Activated CD4-positive, alpha-beta T cell treated with anti-CD3 and anti-CD28 coated beads for 4 hours (primary cell): ENCODE data around the gene BCAP31.
"Not testable (repeated sequence)": the region's sequence is repeated elsewhere in the genome, so short reads cannot be mapped to it uniquely, and the experiment has no call there.

Experiments
- DNase-seq, 2 donors: peaks; one replicate each; pipeline ENCODE4 v3.0.0-alpha.2; 2020

BCAP31 gene

GRCh38 chrX:153707406-153707805 is 16.8 kb downstream of the BCAP31 start:
- no peak for DNase-seq

GRCh38 chrX:153706799-153707198 is 17.4 kb downstream of the BCAP31 start:
- DNase-seq: no peak

DNA sequence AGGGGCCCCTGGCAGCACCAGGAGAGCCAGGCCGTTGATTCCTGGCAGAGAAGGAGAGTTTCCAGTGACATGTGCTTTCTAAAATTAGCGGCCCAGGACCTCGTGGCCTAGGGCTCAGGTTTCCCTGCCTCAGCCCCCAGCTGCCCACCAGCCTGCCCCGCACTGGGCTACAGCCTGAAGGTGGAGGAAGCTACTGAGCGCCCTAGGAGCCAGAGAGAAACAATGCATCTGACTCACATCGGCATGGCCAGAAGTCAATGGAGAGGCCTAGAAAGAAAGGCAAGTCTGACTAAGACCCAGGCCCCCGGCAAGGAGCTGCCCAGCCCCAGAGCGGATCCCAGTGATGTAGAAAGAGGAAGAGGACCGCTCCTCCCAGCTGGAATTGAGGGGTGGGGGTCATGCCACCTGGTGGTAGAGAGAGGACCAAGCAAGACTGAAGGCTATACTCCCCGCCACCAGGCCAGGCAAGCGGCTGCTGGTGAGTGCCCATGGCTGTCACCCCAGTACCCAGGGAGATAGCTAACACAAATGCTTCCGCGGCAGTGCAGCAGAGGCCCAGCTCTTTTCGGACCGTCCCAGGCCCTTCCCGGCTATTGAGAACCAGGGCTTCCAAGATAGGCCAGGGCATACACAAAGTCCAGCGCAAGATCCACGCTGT is 18.7 kb downstream of the BCAP31 start:
- DNase-seq: not testable (repeated sequence)

DNA sequence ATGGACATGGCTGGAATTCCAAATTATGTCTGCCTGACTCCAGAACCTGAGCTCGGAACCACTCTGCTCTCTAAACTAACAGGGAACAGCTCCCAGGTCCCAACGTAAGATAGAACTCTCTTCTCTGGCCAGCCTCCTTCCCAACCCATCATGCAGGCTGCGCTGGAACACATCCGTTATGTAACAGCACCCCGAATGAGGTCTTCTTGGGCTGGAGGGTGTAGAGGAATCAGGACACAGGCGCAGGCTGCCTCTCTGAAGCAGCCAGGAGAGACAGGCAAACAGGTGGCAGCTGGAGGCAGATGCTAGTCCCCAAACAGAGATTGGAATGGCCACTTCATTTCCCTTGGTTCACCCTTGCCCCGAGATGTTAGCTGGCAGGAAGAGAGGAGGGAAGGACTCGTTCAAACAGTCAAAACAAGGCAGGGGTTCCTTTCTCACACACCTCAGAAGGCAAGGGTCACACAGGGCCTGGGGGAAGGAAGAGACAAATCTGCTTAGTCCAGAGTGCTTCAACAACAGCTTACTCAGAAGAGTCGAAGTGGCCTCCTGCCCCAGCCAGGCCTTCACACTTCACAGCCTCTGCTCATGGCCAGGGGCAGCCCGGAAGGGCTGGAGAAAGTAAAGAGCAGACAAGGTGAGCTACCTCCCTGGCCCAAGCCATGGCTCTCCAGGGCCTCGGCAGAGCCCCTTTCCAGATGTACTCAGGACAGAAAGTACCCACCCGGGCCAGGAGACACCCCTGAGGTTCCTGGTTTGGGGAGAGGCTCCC is 19.4 kb downstream of the BCAP31 start:
- not testable (repeated sequence) for DNase-seq

GRCh38 chrX:153704021-153704526 is 20.1 kb downstream of the BCAP31 start:
- no peak for DNase-seq

DNA sequence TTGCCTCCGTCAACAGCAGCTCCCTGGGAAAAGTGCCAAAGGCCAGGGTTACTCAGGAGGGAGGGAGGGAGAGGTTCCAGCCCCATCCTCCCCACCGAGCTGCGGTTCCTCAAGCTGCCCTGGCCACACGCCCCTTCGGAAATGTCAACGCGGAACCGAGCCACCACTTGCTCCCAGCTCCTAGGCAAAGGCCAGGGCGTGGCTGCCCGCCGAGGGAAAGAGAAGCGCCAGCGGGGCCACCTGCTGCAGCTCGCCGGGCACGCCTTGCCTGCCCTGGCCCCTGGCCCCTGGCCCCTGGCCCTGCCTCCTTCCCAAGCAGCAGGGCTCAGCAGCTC is 21.2 kb downstream of the BCAP31 start:
- DNase-seq: no peak

DNA sequence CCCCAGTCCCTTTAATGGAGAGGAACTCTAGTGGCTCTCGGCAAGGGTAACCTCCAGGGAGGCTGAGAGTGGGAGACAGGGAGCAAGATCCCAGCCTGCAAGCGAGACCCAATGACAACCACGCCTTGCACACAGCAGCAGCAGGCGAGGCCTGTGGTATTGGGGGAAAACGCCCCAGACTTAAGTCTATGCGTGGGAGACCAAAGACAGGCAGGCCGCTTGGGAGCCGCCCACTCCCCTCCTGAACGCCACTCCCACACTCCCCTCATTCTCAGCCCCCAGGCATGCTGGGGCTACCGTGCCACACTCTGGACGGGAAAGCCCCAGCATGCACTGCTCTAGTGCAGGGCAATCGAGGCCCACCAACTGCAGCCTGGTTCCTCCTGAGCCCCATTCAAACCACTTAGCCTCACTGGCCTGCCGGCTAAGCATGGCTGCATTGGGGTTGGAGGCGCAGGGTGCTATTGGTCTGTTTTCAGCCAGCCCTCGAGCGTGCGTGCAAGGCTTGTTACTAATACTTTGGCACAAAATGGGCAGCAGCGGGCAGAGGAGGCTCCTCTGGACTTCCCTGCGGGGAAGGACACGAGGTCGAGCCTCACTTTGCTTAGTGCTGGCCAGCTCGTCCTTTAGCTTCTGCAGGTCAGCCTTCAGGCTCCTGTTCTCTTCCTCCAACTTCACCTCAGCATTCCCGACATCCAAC is 21.7 kb downstream of the BCAP31 start:
- DNase-seq: no peak

DNA sequence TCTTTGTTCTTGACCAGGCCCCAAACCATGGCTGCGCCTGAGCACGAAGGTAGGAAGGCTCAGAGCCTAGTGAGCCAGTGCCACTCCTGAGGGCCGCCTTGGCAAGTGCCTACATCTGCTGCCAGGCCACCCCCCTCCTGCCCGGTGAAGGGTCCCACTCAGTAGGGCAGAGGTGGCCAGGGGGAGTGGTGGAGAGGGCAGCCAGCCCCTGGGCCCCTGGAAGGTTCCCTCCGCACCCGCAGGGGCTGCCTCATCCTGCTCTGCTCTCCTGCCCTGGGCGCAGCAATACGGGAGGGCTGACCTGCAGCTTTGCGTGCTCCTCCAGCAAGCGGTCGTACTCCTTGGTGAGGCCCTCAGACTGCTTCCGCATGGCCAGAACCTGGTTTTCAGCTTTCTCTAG is 22.5 kb downstream of the BCAP31 start:
- no peak for DNase-seq

DNA sequence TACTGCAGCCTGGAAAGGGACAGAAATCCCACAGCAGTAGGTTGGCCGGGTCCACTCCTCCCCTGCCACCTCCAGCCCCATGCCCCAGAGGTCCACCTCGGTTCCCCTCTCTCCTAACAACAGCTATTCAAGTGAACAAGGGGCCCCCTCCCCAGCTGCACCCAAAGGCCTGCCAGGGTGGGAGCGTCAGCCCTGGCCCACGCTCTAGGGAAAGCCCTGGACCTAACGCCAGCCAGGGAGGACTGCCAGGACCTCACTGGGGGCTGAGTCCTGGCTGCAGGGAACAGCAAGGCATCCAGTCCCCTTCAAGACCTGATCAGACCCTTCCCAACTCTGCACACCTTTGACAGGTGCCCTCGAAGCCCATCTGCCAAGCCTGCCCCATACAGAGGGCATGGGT is 23.2 kb downstream of the BCAP31 start:
- no peak for DNase-seq

DNA sequence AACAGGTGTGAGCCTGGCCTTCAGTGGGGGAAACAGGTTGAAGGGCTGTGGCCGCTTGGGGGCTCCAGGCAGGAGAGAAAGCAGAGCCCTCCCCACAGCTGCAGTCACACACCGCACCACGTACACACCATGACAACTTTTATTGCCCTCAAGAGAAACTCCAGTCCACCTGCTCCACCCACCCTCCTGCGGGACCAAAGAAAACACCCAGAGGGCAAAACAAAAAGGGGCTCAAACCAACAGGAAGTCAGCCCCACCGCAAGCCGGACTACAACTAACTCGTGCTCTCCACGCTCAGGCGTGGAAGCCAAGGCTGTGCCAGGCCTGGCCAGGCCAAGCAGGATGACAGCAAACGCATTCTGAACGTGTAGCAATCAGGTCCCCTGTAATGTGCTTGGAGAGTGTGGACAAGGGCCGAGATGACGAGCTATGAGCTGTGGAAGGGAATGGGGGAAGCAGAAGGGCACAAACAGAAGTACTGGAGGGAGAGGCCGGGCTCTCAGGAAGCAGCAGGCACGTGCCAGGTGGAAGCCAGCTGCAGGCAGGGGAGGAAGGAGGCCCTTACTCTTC is 23.7 kb downstream of the BCAP31 start:
- DNase-seq: no peak

DNA sequence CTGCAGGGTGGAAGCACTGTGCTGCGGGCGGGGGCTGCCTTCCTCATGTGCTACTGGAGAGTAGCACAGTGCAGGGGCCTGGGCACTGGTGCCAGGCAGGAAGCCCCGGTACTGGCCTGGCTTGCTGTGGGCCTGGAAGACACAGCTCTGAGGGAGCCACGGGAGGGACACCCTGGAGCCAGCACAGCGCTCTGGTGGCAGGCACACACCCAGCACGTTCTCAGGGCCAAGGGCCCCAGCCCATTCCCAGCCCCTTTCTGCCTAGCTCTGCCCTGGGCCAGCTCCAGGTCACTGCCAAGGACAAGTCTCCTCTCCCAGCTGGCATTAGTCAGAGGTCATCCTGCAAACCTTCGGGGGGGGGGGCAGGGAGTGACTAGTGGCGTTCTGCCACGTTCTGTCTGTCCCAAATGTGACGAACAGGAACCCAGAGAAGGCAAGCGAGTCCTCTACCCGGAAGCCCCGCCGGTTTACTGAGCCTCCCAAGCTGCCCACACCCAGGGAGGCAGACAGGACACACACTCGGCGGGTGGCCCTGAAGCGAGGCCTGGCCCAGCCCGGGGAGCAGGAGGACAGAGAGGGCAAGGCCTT is 24.3 kb downstream of the BCAP31 start:
- not testable (repeated sequence) for DNase-seq

DNA sequence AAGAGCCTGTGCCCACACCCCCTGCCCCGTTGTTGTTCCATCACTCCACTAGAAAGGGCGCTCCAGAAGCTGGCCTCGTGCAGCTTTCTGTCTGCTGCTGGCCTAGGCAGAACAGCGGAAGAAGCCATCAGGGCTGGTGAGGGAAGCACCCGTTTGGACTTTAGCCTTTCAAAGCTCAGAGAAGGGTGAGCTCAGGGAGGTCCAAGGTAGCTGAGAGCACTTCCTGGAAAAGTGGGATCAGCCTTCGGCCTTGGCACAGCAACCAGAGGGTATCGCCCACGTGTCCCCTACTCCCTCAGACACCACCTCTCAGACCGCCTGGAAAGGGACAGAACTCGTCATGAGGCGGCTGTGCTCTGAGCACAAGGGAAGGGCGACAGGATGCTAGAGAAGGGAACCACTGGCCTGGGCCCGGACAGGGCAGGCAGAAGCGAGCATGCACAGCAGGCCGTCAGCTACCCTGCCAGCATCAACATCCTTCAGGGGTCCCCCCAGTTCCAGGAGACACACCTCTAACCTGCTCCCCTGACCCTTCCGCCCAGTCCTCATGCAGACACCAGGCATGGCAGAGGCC is 24.9 kb downstream of the BCAP31 start:
- not testable (repeated sequence) for DNase-seq

DNA sequence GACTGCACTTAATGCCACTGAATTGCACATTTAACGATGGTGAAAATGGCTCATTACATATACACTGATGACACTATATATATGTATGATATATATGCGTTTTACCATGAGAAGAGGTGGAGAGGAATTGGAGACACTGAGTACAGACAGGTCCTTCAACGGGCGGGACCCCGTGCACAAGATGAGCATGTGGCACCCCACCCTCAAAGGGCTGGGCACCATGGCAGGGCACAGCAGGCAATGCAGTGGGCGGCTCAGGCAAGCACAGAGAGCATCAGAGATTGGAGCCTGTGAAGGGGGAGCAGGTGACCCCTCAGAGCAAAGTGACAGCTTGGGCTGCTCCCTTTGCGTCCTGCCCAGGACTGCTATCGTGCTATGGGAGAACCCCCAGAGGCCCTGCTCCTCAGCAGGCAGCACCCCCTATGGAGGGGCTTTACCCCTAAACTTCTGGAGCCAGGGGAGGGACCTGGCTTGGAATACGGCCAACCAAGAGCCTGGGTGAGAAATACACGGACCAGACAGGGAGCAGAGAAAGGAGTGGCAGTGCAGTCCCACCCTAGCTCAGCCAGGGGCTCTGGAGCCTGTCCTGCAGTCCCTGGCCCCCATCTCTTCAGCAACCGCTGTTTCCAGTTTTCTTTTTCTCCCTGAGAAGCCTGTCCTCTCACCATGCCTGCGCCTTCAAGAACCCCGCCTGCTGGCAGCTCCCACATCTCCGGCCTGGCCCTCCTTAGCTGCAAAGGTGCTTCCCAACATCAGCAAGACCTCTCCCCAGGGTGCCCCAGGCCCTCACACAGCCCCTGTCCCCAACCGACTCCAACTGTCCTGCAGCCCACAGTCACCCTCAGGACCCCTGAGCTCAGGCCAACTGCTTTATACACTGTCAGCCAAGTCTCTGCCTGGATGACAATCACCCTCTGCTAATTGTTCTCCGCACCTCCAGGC is 26.0 kb downstream of the BCAP31 start:
- DNase-seq: no peak

DNA sequence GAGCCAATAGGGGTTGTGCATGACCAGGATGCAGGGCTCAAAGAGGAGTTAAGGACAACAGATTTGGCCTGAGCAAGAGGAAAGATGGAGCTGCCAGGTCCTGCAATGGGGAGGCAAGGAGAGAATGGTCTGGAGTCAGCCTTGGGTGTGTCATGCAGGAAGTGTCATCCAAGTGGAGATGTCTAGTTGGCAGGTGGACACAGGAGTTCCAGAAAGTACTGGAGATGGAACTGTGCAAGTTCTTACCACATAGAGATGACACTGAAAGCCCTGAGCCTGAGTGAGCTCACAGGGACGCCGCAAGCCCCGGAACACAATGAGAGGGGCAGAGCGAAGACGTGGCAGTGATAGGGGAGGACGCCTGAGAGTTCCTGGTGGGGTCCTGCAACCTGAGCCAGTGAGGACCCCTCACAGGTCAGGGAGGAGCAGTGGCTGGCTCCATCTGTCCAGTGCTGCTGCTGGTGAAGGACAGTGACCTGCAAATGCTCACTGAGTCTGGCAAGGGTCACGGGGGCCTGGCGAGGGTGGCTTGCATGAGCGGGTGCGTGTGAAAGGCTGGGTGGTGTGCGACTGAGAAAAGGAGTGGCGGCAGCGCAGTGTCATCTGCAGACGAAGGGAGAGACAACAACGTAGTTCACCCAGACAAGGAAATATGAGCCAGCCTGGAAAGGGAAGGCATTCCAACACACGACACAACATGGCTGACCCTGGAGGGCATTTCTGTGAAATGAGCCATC is 27.0 kb downstream of the BCAP31 start:
- DNase-seq: not testable (repeated sequence)

DNA sequence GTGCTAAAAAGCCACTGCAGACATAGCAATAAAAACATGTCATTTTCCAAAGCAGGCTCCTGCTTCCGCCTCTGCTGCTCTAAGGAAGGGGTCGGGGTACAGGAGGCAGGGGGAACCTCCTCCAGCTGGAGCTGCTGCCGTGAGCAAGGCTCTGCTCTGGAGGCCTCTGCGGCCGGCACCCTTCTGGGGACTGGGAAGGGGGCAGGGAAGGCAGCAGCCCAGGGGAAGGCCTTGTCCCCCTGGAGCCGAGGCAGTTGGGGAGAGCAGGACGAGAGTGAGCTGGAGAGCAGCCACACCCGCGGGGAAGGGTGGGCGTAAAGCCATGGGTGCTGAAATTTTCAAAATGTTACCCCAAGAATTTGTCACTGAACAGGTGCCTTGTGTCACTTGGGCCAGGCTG is 27.6 kb downstream of the BCAP31 start:
- not testable (repeated sequence) for DNase-seq

- no peak for DNase-seq
Observed at GRCh38 chrX:153696100-153696499, 28.1 kb downstream of the BCAP31 start.

DNA sequence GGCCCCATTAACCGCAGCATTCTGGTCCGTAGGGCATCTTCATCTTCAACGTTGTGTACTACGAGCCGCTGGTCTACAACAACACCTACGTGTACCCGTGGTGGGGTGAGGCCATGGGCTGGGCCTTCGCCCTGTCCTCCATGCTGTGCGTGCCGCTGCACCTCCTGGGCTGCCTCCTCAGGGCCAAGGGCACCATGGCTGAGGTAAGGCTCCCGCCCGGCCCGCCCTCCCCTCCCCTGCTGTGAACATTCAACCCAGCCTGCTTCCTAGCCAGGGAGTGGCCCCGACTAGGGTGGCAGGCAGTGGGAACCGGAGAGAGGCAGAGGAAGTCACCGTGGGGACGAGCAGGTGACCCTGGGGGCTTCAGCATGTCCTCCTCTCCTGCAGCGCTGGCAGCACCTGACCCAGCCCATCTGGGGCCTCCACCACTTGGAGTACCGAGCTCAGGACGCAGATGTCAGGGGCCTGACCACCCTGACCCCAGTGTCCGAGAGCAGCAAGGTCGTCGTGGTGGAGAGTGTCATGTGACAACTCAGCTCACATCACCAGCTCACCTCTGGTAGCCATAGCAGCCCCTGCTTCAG is 29.4 kb downstream of the BCAP31 start:
- no peak for DNase-seq

DNA sequence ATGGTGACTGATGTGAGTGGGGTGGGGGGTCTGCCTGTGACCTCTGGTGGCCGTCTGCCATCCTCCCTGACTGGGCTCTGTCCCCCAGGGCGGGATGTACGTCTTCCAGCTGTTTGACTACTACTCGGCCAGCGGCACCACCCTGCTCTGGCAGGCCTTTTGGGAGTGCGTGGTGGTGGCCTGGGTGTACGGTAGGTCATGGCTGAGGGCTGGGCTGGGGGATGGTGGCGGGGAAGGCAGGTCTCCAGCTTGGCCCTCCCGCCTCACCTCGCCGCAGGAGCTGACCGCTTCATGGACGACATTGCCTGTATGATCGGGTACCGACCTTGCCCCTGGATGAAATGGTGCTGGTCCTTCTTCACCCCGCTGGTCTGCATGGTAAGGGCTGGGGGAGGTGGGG is 29.9 kb downstream of the BCAP31 start:
- DNase-seq: not testable (repeated sequence)

GRCh38 chrX:153693216-153694086 is 30.7 kb downstream of the BCAP31 start:
- DNase-seq: no peak
